Measurements from ENCODE around the gene CACNB4.

CACNB4 gene

DNA sequence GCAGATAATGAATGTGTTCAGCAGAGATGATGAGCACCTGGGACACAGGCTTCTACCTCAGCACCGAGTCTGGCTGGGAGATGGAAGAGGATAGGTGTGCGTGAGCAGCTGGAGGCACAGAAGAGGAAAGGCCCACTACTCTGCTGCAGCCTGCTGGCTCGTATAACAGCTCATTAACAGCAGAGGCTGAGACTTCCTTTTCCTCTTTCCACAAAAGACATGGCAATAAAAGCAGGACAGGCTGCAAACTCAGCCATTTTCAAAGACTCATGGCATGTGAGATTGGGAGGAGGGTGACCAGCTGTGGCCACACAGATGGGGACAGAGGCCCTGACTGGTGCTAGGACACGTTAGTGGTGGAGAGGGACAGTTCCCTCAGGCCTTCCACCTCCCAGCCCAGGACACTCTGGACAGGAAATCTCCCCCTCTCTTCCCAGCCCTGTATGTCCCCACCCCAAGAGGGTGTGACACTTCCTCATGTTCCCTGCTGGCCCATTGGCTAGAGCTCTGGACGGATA, 60.3 kb downstream of the CACNB4 start:
- in situ Hi-C loops (cut with HindIII; ENCODE audit: low pct_ligation_motif_present, low sequenced_read_pairs): loop anchor here (25.0 kb wide), 1 partner anchor 124 kb away; no protein-coding TSS in a partner anchor
- TF ChIP-seq, protein P1, sequence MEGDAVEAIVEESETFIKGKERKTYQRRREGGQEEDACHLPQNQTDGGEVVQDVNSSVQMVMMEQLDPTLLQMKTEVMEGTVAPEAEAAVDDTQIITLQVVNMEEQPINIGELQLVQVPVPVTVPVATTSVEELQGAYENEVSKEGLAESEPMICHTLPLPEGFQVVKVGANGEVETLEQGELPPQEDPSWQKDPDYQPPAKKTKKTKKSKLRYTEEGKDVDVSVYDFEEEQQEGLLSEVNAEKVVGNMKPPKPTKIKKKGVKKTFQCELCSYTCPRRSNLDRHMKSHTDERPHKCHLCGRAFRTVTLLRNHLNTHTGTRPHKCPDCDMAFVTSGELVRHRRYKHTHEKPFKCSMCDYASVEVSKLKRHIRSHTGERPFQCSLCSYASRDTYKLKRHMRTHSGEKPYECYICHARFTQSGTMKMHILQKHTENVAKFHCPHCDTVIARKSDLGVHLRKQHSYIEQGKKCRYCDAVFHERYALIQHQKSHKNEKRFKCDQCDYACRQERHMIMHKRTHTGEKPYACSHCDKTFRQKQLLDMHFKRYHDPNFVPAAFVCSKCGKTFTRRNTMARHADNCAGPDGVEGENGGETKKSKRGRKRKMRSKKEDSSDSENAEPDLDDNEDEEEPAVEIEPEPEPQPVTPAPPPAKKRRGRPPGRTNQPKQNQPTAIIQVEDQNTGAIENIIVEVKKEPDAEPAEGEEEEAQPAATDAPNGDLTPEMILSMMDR (IDR thresholded peaks at IDR 0.05; ENCODE audit: low read depth, low read length, missing control alignments): no peak
- DNase-seq: no peak
- Histone ChIP-seq H3K36me3 (replicated peaks) (no peaks in the 10 kb centered on the region), H3K27ac (no peak overlapping the region), H3K4me3 (ENCODE audit: low read depth, low read length) (no peak overlapping the region), H3K27me3 (replicated peaks) (peaks cover 5% of the 10 kb centered on the region)

- Histone ChIP-seq H3K36me3 (replicated peaks) (no peaks in the 10 kb centered on the region), H3K4me3 (ENCODE audit: low read depth, low read length) (no peak overlapping the region), H3K27me3 (replicated peaks) (peaks cover 5% of the 10 kb centered on the region), H3K27ac (no peak overlapping the region)
- in situ Hi-C loops (cut with HindIII; ENCODE audit: low pct_ligation_motif_present, low sequenced_read_pairs): loop anchor here (25.0 kb wide), 1 partner anchor 124 kb away; no protein-coding TSS in a partner anchor
- DNase-seq: no peak
- TF ChIP-seq, protein P1 (IDR thresholded peaks at IDR 0.05; ENCODE audit: low read depth, low read length, missing control alignments): no peak
Measured at GRCh38 chr2:152037743-152038435, 61.0 kb downstream of the CACNB4 start.

GRCh38 chr2:152036611-152037469, 62.0 kb downstream of the CACNB4 start:
- peak; percentile 71 for DNase-seq
- no peaks in the 10 kb centered on the region for H3K36me3 ChIP-seq (replicated peaks)
- in situ Hi-C loops (cut with HindIII; ENCODE audit: low pct_ligation_motif_present, low sequenced_read_pairs): loop anchor here (25.0 kb wide), 1 partner anchor 125 kb away; no protein-coding TSS in a partner anchor
- no peak overlapping the region for H3K27ac ChIP-seq
- TF ChIP-seq, protein P1 (IDR thresholded peaks at IDR 0.05; ENCODE audit: low read depth, low read length, missing control alignments): peak; percentile 86
- H3K27me3 ChIP-seq (replicated peaks): peaks cover 5% of the 10 kb centered on the region
- H3K4me3 ChIP-seq (ENCODE audit: low read depth, low read length): no peak overlapping the region

- TF ChIP-seq, protein P1 (IDR thresholded peaks at IDR 0.05; ENCODE audit: low read depth, low read length, missing control alignments): no peak
- H3K4me3 ChIP-seq (ENCODE audit: low read depth, low read length): no peak overlapping the region
- H3K27ac ChIP-seq: no peak overlapping the region
- no peak for DNase-seq
- no peaks in the 10 kb centered on the region for H3K36me3 ChIP-seq (replicated peaks)
- in situ Hi-C loops (cut with HindIII; ENCODE audit: low pct_ligation_motif_present, low sequenced_read_pairs): loop anchor here (25.0 kb wide), 1 partner anchor 128 kb away; no protein-coding TSS in a partner anchor
- peaks cover 5% of the 10 kb centered on the region for H3K27me3 ChIP-seq (replicated peaks)
Measured at GRCh38 chr2:152034257-152034801, 64.5 kb downstream of the CACNB4 start.

DNA sequence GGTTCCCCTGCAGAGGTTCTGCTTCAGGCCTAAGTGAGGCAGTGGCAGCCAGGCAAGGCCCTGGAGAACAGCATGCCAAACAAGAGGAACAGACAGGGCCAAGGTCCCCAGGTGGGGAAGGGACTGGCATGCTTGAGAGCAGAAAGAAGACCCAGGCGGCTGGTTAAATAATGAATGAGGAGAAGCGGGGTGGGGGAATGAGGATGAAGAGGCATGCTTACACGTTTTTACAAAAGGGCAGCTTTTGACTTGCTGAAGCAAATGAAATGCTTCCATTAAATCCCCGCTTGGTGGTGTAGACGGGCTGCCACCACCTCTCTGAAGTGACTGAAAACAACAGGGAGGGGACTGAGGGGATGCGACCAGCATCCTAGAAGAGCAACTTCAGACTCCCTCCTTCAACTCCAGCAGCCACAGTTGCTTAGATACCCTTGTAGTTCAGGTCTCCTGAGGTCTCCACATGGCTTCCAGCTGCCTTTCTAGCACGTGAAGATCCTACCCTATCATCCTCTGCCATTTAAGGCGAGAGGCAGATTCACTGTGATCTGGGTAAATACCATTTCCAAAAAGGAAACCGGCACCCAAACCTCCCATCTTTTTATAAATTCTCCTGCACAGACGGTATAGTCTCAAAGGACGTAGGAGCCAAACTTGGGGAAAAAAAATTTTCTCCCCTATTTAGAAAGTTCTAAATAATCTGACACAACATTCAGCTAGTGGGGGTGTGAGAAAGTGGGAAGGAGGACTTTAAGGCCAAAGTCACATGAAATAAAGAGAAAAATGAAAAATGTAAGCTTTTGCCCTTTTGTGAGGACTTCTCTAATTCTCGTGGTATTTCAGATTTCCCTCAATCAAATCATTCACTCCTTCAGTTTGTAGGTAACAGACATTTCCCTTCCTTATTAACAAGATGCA, 65.6 kb downstream of the CACNB4 start:
- Histone ChIP-seq H3K27ac (no peak overlapping the region), H3K27me3 (replicated peaks) (peaks cover 5% of the 10 kb centered on the region), H3K36me3 (replicated peaks) (no peaks in the 10 kb centered on the region), H3K4me3 (ENCODE audit: low read depth, low read length) (no peak overlapping the region)
- in situ Hi-C loops (cut with HindIII; ENCODE audit: low pct_ligation_motif_present, low sequenced_read_pairs): loop anchor here (25.0 kb wide), 1 partner anchor 129 kb away; no protein-coding TSS in a partner anchor
- no peak for DNase-seq
- TF ChIP-seq, protein P1 (IDR thresholded peaks at IDR 0.05; ENCODE audit: low read depth, low read length, missing control alignments): no peak
